Skeletal muscle tissue (tissue), 4 donors: ENCODE results near the gene ITGA11. TPM values are rescaled to one million over a fixed set of nuclear protein-coding genes. Genes with fewer than 3 reads are reported as not detected.

ENCODE experiments used
- H3K27ac ChIP-seq: one replicate; pipeline ENCODE4 v1.7.0; 2013; ENCODE audit warnings: mild to moderate bottlenecking, low read depth, low read length, inconsistent platforms
- H3K27me3 ChIP-seq, 3 donors: one replicate each; pipeline ENCODE4 v1.7.0; 2013; ENCODE audit warnings: low read length in 3 of 3; ENCODE audit not compliant: control insufficient read depth in 3 of 3, insufficient read depth in 3 of 3
- H3K36me3 ChIP-seq, 3 donors: one replicate each; pipeline ENCODE4 v1.7.0; 2013; ENCODE audit warnings: low read length in 3 of 3; ENCODE audit not compliant: control insufficient read depth in 3 of 3, insufficient read depth in 3 of 3
- H3K4me1 ChIP-seq, 3 donors: one replicate each; pipeline ENCODE4 v1.7.0; 2013; ENCODE audit warnings: low read length in 3 of 3, mild to moderate bottlenecking in 3 of 3; ENCODE audit not compliant: control insufficient read depth in 3 of 3, insufficient read depth in 3 of 3
- H3K4me3 ChIP-seq, 3 donors: one replicate each; pipeline ENCODE4 v1.7.0; 2013; ENCODE audit warnings: low read length in 3 of 3
- H3K9ac ChIP-seq, 3 donors: one replicate each; pipeline ENCODE4 v1.7.0; 2013; ENCODE audit warnings: low read length in 3 of 3, mild to moderate bottlenecking in 3 of 3, moderate library complexity in 2 of 3, low read depth in 1 of 3
- H3K9me3 ChIP-seq, 3 donors: one replicate each; pipeline ENCODE4 v1.7.0; 2013; ENCODE audit warnings: low read length in 3 of 3; ENCODE audit not compliant: control insufficient read depth in 3 of 3
- total RNA-seq: library from RNA; depleted of rRNA; stranded (reverse); fragments of >200 nt; gene quantifications from one replicate; pipeline ENCODE4 v1.2.3, GENCODE V29; 2014
- donor health status: Osteomylitis.

Gene ITGA11
- total RNA-seq, 1 donor from 2014 or later: 5.7 TPM

DNA sequence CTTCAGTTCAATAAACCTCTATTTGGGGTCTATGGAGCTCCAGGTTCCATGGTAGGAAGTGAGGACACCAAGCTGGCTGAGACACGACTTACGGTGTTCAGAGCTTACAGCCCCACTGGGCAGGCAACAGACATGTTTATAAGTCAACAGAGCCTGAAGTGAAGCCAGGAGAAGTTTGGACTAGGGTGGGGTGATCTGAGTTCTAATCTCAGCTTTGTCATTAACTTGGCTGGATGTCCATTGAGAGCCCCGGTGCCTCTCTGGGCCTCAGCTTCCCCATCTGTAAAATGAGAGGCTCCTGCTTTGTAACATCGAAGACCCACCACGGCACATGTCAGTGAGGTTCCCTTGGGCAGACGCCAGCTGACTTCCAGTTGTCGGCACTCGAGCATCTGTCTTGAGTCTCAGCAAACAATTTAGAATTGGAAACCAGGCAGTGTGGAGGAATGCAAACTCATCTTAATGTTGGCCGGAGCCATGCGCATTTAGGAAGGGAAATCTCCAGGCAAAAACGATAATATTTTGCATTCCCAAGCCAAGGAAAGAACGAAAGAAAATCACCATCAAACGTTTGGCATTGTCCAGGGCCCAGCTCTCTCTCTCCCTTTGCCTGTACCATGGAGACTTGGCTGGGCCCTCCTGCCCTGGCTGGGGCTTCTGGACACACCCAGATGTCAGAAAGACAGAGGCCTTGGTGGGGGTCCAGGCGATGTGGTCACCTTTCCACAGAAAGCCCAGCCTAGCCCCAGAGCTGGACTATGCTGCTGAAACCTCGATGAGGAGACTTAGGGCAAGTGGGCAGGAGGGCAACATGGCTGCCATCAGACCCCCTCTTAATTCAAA lies 18.4 kb downstream of the ITGA11 start:
- Histone ChIP-seq H3K27ac (no peak overlapping the region), H3K4me3 (no peak overlapping the region), H3K27me3 (no peaks in the 10 kb centered on the region), H3K9me3 (no peaks in the 10 kb centered on the region), H3K4me1 (peaks cover 5 to 15% (median 8%) of the 10 kb centered on the region in 3 donors), H3K36me3 (no peaks in the 10 kb centered on the region), H3K9ac (no peak overlapping the region)

- Histone ChIP-seq H3K27me3 (no peaks in the 10 kb centered on the region), H3K36me3 (no peaks in the 10 kb centered on the region), H3K9ac (no peak overlapping the region), H3K9me3 (no peaks in the 10 kb centered on the region), H3K4me3 (no peak overlapping the region), H3K27ac (no peak overlapping the region), H3K4me1 (peaks cover 5 to 17% (median 13%) of the 10 kb centered on the region in 3 donors)
Observed at GRCh38 chr15:68412218-68412617, 19.7 kb downstream of the ITGA11 start.

- Histone ChIP-seq H3K9me3 (no peaks in the 10 kb centered on the region), H3K9ac (no peak overlapping the region), H3K36me3 (no peaks in the 10 kb centered on the region), H3K27me3 (no peaks in the 10 kb centered on the region), H3K27ac (no peak overlapping the region), H3K4me3 (no peak overlapping the region), H3K4me1 (peaks cover 5 to 17% (median 13%) of the 10 kb centered on the region in 3 donors)
Observed at GRCh38 chr15:68411735-68412134, 20.2 kb downstream of the ITGA11 start.

DNA sequence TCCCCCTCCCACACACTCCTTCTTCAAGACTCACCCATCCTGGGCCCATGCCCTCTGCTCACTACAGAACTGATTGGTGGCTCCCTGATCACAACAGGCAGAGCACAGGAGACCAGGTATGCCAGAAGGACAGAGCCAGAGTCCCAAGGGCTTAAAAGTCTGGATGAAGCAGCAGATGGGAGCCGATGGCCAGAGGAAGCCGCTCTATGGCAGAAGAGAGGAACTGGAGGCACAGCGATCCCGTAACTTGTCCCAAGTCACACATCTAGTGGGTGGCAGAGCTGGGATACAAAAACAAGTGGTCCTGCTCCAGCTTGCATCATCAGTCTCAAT lies 20.7 kb downstream of the ITGA11 start:
- Histone ChIP-seq H3K36me3 (no peaks in the 10 kb centered on the region), H3K27ac (no peak overlapping the region), H3K4me3 (no peak overlapping the region), H3K9ac (no peak overlapping the region), H3K27me3 (no peaks in the 10 kb centered on the region), H3K4me1 (peaks cover 5 to 17% (median 13%) of the 10 kb centered on the region in 3 donors), H3K9me3 (no peaks in the 10 kb centered on the region)

DNA sequence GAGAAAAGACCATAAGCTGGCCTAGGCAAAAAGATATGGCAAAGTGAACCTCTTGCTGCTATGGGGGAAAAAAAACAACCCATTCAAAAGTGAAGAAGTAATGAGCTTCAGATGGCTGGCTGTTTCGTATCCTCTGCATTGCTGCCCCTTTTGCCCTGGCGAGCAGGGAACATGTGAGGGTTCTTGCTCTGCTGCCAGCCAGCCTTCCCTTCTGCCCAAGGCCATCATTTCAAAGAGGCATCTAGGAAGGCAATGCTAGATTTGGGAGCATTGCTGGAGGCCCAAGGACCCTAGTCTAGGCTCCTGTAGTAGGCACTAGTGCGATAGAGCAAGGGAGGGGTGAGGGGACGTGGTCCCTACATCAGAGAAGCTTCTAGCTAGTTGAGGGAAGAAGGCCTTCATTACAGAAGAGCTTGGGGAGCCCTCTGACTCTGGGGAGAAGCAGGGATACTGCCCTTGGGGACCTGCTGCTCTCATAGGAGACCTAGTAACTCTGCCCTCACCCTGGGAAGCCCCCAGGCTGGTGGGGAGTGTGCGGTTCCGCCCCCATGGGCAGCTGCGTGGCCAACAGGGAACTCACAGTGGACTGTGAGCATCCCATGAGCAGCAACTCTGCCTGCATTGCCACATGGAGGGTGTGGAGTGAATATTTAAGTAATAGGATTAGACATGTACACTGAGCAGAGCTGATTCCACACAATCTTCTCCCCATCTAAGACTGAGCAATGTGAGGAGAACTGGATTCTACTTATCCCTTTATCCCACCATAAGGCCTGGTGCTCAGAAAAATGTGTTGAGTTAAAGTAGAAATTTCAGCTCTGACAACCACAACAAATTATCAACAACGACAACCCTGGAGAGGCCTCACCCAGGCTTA lies 21.3 kb downstream of the ITGA11 start:
- Histone ChIP-seq H3K4me3 (no peak overlapping the region), H3K27ac (no peak overlapping the region), H3K36me3 (no peaks in the 10 kb centered on the region)

DNA sequence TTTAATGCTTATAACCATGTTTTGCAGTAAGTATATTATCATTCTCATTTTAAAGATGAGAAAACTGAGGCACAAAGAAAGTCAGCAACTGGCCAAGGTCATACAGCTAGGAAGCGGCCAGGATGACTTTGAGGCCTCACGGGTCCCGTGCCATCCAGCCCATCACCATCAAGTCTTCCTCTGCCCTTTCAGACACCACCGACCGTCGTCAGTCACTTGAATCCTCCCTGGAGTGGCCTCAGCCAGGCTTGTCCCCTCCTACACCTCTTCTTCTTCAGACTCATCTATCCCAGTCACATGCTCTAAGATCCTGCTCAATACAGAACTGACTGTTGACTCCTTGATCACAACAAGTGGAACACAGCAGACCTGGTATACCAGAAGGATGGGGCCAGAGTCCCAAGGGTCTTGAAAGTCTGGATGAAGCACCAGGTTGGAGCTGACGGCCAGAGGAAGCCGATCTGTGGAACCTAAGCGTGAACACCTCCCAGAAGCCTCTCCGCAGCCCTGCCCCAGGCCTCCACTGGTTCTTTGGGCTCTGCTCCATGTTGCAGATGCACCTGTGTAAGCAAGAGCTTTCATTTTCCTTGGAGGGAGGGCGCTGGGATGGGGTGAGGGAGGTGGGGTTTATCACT lies 22.1 kb downstream of the ITGA11 start:
- H3K9ac ChIP-seq: no peak overlapping the region
- no peaks in the 10 kb centered on the region for H3K36me3 ChIP-seq
- H3K27ac ChIP-seq: no peak overlapping the region
- peaks cover 4 to 17% (median 13%) of the 10 kb centered on the region in 3 donors for H3K4me1 ChIP-seq
- no peaks in the 10 kb centered on the region for H3K27me3 ChIP-seq
- no peaks in the 10 kb centered on the region for H3K9me3 ChIP-seq
- H3K4me3 ChIP-seq: no peak overlapping the region

More for the DNA sequence above, 21.3 kb downstream of the ITGA11 start:
- Histone ChIP-seq H3K9ac (no peak overlapping the region), H3K4me1 (peaks cover 5 to 17% (median 13%) of the 10 kb centered on the region in 3 donors), H3K9me3 (no peaks in the 10 kb centered on the region), H3K27me3 (no peaks in the 10 kb centered on the region)

DNA sequence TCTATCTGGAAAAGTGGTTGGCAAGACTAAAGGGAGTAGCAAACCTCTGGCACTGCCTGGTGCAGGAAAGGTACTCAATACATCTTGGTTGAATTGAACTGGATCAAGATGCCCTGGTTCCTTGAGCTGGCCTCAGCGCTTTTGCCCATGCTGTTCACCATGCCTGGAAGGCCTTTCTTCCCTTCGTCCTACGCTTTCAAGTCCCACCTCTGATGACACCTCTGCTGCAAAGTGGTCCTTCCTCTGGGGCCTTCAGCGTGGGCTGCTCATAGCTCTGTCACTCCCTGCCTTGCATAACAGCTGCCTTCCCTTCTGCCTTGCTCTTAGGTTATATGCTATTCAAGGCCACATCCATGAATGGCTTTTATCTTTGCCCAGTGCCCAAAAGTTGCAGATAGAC lies 23.0 kb downstream of the ITGA11 start:
- no peaks in the 10 kb centered on the region for H3K27me3 ChIP-seq
- H3K27ac ChIP-seq: no peak overlapping the region
- H3K4me1 ChIP-seq: peaks cover 4 to 13% (median 13%) of the 10 kb centered on the region in 3 donors
- no peaks in the 10 kb centered on the region for H3K36me3 ChIP-seq
- H3K9me3 ChIP-seq: no peaks in the 10 kb centered on the region
- H3K4me3 ChIP-seq: no peak overlapping the region
- H3K9ac ChIP-seq: no peak overlapping the region

DNA sequence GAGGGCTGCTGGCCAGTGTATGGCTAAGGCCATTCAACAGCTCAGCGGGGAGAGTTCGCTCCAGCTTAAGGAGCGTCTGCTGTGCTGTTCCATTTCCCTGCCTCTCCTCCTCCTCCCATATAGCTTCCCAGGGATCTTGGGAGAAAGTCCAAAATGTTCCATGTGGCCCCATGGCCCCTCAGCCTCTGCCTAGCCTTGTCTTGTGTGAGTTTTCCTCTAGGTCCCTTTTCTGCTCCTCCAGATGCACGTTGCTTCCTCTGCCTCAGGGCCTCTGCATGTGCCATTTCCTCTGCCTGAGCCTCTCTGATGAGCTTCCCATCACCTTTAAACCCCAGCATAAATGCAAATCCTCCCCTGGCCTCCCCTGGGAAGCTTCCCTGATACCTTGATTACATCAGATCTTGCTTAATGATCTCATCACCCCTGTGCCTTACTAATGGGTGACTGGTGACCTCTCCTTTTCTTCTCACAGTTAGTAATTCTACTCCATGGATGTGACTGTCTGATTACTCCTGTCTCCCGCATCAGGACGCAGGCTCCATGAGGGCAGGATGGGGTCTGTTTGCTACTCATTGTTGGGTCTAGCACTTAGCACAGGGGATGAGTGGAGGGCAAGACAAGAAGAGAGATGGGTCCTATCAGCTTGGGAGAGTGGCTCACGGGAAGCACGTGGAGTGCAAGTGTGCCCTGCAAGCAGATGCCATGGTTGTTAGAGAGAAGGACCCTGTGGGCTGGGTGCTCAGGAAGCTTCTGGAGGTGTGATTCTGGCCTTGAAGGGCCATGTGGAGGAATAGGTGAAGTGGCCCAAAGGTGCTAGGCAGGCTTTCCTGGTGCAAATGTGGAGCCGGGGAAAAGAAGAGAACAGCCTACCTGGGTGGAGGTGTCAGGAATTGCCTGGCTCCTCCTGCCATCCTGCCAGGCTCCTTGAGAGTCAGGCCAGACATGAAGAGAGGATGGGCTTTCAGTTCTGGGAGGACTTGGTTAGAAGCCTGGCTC lies 23.8 kb downstream of the ITGA11 start:
- Histone ChIP-seq H3K9me3 (no peaks in the 10 kb centered on the region), H3K9ac (no peak overlapping the region), H3K27ac (no peak overlapping the region)

More for the DNA sequence above, 23.8 kb downstream of the ITGA11 start:
- H3K27me3 ChIP-seq: no peaks in the 10 kb centered on the region
- H3K4me3 ChIP-seq: no peak overlapping the region
- no peaks in the 10 kb centered on the region for H3K36me3 ChIP-seq
- peaks cover 4 to 13% (median 12%) of the 10 kb centered on the region in 3 donors for H3K4me1 ChIP-seq
